HepG2 (cell line): ENCODE data around the gene SCMH1. TPM values are rescaled to one million over a fixed set of nuclear protein-coding genes. Genes with fewer than 3 reads are reported as not detected.

Experiments
- BCL3 ChIP-seq: sonication (generic); formaldehyde crosslinking; IDR thresholded peaks from 2 replicates; pipeline ENCODE4 v1.5.1; 2020; ENCODE audit warnings: mild to moderate bottlenecking, missing genetic modification reagents, moderate library complexity
- KAT2B ChIP-seq: fragments of 150-350 bp; IDR thresholded peaks from 2 replicates; pipeline ENCODE4 v1.6.1; 2014; ENCODE audit warnings: low read depth, low read length, borderline replicate concordance
- NFYC ChIP-seq: IDR thresholded peaks from 2 replicates; pipeline ENCODE4 v1.6.1; 2016; ENCODE audit warnings: missing genetic modification reagents, missing compliant biosample characterization
- PPARG ChIP-seq: conservative IDR thresholded peaks from 2 replicates; pipeline ENCODE4 v1.6.1; 2016; ENCODE audit warnings: missing biosample characterization, missing genetic modification reagents
- RFX3 ChIP-seq: IDR thresholded peaks from 2 replicates; pipeline ENCODE4 v1.6.1; 2016; ENCODE audit warnings: missing biosample characterization, missing genetic modification reagents
- SKIL ChIP-seq: sonication (generic); formaldehyde crosslinking; IDR thresholded peaks from 2 replicates; pipeline ENCODE4 v1.8.0; 2022; ENCODE audit warnings: missing genetic modification reagents, mild to moderate bottlenecking, moderate library complexity, borderline replicate concordance
- TCF7L2 ChIP-seq: IDR thresholded peaks from 2 replicates; pipeline ENCODE4 v1.6.1; 2011; ENCODE audit warnings: mild to moderate bottlenecking, low read depth, low read length, moderate library complexity
- TFDP1 ChIP-seq: IDR thresholded peaks from 2 replicates; pipeline ENCODE4 v1.6.1; 2016; ENCODE audit warnings: missing compliant biosample characterization, missing genetic modification reagents, borderline replicate concordance
- THAP7 ChIP-seq: sonication (generic); formaldehyde crosslinking; IDR thresholded peaks from 2 replicates; pipeline ENCODE4 v1.8.1; 2023; ENCODE audit warnings: mild to moderate bottlenecking, missing genetic modification reagents
- ZBTB7A ChIP-seq: sonication (generic); formaldehyde crosslinking; IDR thresholded peaks from 2 replicates; pipeline ENCODE4 v1.8.0; 2022; ENCODE audit warnings: mild to moderate bottlenecking, missing genetic modification reagents
- ZNF205 ChIP-seq: IDR thresholded peaks from 2 replicates; pipeline ENCODE4 v1.6.1; 2018; ENCODE audit warnings: missing biosample characterization, missing genetic modification reagents
- ZNF292 ChIP-seq: sonication (generic); formaldehyde crosslinking; IDR thresholded peaks from 2 replicates; pipeline ENCODE4 v1.8.1; 2022; ENCODE audit warnings: mild to moderate bottlenecking, low read depth, missing genetic modification reagents, borderline replicate concordance
- ZNF383 ChIP-seq: sonication (generic); formaldehyde crosslinking; IDR thresholded peaks from 2 replicates; pipeline ENCODE4 v1.4.0; 2020; ENCODE audit warnings: missing genetic modification reagents, mild to moderate bottlenecking, borderline replicate concordance
- ZNF629 ChIP-seq: sonication (generic); formaldehyde crosslinking; conservative IDR thresholded peaks from 2 replicates; pipeline ENCODE4 v1.5.0; 2020; ENCODE audit warnings: missing genetic modification reagents
- ZNF644 ChIP-seq: IDR thresholded peaks from 2 replicates; pipeline ENCODE4 v1.6.1; 2016; ENCODE audit warnings: low read depth
- ZNF788 ChIP-seq: sonication (generic); formaldehyde crosslinking; IDR thresholded peaks from 2 replicates; pipeline ENCODE4 v1.5.0; 2020; ENCODE audit warnings: mild to moderate bottlenecking, missing genetic modification reagents, borderline replicate concordance
- polyA plus RNA-seq, 8 experiments: library from polyadenylated mRNA; depleted of rRNA in 3 of 8; stranded (reverse) in 7 of 8; unstranded in 1 of 8; fragments of >200 nt; fragmentation: Illumina TruSeq in 4 of 8; extraction: Trizol in 4 of 8; gene quantifications; 2 replicates each; pipeline versions ENCODE4 v1.2.1 to v1.2.3, GENCODE V29; 2011 to 2016; ENCODE audit warnings: low read depth in 4 of 8, missing spikeins in 1 of 8, mixed read lengths in 1 of 8; ENCODE audit not compliant: insufficient read depth in 1 of 8
- total RNA-seq, 5 experiments: library from RNA; depleted of rRNA; stranded (reverse); fragments of >200 nt; fragmentation: Illumina TruSeq; extraction: Trizol; gene quantifications; 2 replicates each; pipeline ENCODE4 v1.2.3, GENCODE V29; 2016; ENCODE audit warnings: low read depth in 1 of 5
- TF ChIP-seq, protein P1 (sequence below): sonication (generic); formaldehyde crosslinking; IDR thresholded peaks from 2 replicates; pipeline ENCODE4 v1.4.0; 2020; ENCODE audit warnings: missing genetic modification reagents, mild to moderate bottlenecking, borderline replicate concordance
- TF ChIP-seq, protein P2 (sequence below): sonication (generic); formaldehyde crosslinking; IDR thresholded peaks from 2 replicates; pipeline ENCODE4 v1.4.0; 2020; ENCODE audit warnings: missing genetic modification reagents

The SCMH1 gene
- total and polyA plus RNA-seq, 2 of the 13 experiments (the other 11 are each of a cell fraction or from before 2014, with no cell fraction given), result 41.8 to 52.6 TPM

GRCh38 chr1:40979241-40980067 lies 262.7 kb downstream of the SCMH1 start, which contains the start of gene CTPS1 (continued):
- TF ChIP-seq, protein P1, sequence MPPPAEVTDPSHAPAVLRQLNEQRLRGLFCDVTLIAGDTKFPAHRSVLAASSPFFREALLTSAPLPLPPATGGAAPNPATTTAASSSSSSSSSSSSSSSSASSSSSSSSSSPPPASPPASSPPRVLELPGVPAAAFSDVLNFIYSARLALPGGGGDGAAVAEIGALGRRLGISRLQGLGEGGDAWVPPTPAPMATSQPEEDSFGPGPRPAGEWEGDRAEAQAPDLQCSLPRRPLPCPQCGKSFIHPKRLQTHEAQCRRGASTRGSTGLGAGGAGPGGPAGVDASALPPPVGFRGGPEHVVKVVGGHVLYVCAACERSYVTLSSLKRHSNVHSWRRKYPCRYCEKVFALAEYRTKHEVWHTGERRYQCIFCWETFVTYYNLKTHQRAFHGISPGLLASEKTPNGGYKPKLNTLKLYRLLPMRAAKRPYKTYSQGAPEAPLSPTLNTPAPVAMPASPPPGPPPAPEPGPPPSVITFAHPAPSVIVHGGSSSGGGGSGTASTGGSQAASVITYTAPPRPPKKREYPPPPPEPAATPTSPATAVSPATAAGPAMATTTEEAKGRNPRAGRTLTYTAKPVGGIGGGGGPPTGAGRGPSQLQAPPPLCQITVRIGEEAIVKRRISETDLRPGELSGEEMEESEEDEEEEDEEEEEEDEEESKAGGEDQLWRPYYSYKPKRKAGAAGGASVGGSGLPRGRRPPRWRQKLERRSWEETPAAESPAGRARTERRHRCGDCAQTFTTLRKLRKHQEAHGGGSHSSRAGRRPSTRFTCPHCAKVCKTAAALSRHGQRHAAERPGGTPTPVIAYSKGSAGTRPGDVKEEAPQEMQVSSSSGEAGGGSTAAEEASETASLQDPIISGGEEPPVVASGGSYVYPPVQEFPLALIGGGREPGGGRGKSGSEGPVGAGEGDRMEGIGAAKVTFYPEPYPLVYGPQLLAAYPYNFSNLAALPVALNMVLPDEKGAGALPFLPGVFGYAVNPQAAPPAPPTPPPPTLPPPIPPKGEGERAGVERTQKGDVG (CRISPR knock-in tag), result no peak; the same call in 1 of the 2 replicates
- TF ChIP-seq, protein P2, sequence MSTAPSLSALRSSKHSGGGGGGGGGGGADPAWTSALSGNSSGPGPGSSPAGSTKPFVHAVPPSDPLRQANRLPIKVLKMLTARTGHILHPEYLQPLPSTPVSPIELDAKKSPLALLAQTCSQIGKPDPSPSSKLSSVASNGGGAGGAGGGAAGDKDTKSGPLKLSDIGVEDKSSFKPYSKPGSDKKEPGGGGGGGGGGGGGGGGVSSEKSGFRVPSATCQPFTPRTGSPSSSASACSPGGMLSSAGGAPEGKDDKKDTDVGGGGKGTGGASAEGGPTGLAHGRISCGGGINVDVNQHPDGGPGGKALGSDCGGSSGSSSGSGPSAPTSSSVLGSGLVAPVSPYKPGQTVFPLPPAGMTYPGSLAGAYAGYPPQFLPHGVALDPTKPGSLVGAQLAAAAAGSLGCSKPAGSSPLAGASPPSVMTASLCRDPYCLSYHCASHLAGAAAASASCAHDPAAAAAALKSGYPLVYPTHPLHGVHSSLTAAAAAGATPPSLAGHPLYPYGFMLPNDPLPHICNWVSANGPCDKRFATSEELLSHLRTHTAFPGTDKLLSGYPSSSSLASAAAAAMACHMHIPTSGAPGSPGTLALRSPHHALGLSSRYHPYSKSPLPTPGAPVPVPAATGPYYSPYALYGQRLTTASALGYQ (CRISPR knock-in tag), result no peak
- TF ChIP-seq SKIL (CRISPR knock-in tag) (no peak), ZNF205 (CRISPR knock-in tag) (no peak), TFDP1 (CRISPR knock-in tag) (peak; percentile 73; the same call in 1 of the 2 replicates), RFX3 (CRISPR knock-in tag) (no peak), ZNF383 (CRISPR knock-in tag) (no peak), PPARG (CRISPR knock-in tag) (peak; percentile 28; the same call in 1 of the 2 replicates), ZNF644 (CRISPR knock-in tag) (no peak), BCL3 (CRISPR knock-in tag) (peak; percentile 7; the same call in 1 of the 2 replicates), KAT2B (no peak), NFYC (CRISPR knock-in tag) (peak; percentile 90), ZNF629 (CRISPR knock-in tag) (no peak), THAP7 (peak; percentile 91; the same call in 1 of the 2 replicates), TCF7L2 (no peak), ZBTB7A (no peak), ZNF788 (CRISPR knock-in tag) (0 out of 2 replicates have a peak, but pooled peaks have one; percentile 79), ZNF292 (CRISPR knock-in tag) (no peak)
